Effector memory CD4-positive, alpha-beta T cell (primary cell): ENCODE measurements around the gene TRIM62.
"Not testable (repeated sequence)": the region's sequence is repeated elsewhere in the genome, so short reads cannot be mapped to it uniquely, and the experiment has no call there.

Experiments used
- DNase-seq, 3 donors: peaks; one replicate each; pipeline ENCODE4 v3.0.0-alpha.2; 2020
- H3K27ac ChIP-seq: 2 replicates; pipeline ENCODE4 v1.7.0; 2013; ENCODE audit warnings: mild to moderate bottlenecking, low read length, moderate library complexity; ENCODE audit not compliant: insufficient read depth, poor library complexity, severe bottlenecking
- H3K27me3 ChIP-seq: replicated peaks from 2 replicates; pipeline ENCODE4 v1.7.0; 2013; ENCODE audit warnings: mild to moderate bottlenecking, low read length; ENCODE audit not compliant: insufficient read depth, control insufficient read depth, poor library complexity, severe bottlenecking
- H3K36me3 ChIP-seq: 2 replicates; pipeline ENCODE4 v1.7.0; 2013; ENCODE audit warnings: mild to moderate bottlenecking, low read length, moderate library complexity; ENCODE audit not compliant: control insufficient read depth, insufficient read depth
- H3K4me1 ChIP-seq: 2 replicates; pipeline ENCODE4 v1.7.0; 2013; ENCODE audit warnings: low read length, mild to moderate bottlenecking; ENCODE audit not compliant: control insufficient read depth, insufficient read depth, poor library complexity, severe bottlenecking
- H3K4me3 ChIP-seq: 2 replicates; pipeline ENCODE4 v1.7.0; 2013; ENCODE audit warnings: low read length, low read depth, mild to moderate bottlenecking; ENCODE audit not compliant: insufficient read depth, poor library complexity, severe bottlenecking
- H3K9me3 ChIP-seq: 2 replicates; pipeline ENCODE4 v1.7.0; 2013; ENCODE audit warnings: mild to moderate bottlenecking, low read length, moderate library complexity; ENCODE audit not compliant: control insufficient read depth

The TRIM62 gene

DNA sequence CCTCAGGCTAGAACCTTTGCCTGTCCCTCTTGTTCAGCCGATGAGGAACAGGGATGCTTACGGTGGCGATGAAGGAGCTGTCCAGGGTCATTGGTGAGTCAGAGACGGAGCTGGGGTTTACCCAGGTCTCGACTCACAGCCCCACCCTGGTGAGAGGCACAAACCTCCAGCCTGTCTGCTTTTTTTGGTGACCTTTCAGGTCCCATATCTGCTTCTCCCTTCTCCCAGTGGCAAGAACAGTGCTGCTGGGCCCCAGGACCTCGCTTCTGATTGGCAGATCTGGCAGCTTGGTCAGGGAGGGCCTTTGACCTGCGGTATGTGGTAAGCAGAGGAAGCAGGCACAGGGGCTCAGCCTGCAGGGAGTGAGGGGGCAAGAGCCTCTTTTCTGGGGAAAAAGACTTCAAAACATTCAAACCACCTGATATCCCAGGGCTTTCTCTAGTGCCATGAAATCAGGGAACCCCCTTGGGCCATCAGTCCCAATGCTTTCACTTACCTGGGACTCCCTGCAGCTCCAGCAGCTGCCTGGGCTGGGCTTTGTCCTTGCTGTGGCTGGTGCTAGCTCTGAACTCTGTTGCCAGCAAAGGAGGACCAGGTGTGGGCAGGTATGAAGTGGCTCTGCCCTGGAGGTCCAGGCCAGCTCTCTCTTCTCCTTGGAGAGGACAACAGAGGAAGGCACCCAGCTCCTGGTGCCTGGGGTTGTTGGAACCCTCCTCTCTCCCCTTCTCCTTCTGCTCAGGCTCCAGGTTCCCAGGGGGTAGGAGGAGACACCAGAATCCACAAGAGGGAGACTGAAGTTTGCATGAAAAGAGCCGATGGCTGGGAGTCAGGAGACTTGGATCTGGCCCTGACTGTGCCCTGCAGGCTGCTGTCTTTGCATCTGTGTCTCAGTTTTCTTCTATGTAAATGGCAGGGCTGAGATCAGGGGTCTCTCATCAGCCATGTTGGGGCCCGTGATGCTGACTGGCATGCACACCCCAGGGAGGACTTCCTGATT lies 41.4 kb downstream of the TRIM62 start:
- Histone ChIP-seq H3K4me3 (no peak overlapping the region), H3K9me3 (no peaks in the 10 kb centered on the region), H3K27ac (no peak overlapping the region), H3K27me3 (no peaks in the 10 kb centered on the region), H3K36me3 (no peaks in the 10 kb centered on the region), H3K4me1 (no peaks in the 10 kb centered on the region)
- DNase-seq = no peak

- no peak overlapping the region for H3K4me3 ChIP-seq
- H3K36me3 ChIP-seq = no peaks in the 10 kb centered on the region
- no peaks in the 10 kb centered on the region for H3K9me3 ChIP-seq
- no peaks in the 10 kb centered on the region for H3K27me3 ChIP-seq
- H3K4me1 ChIP-seq = no peaks in the 10 kb centered on the region
- no peak overlapping the region for H3K27ac ChIP-seq
- no peak for DNase-seq
Measured at GRCh38 chr1:33137800-33138199, 44.0 kb downstream of the TRIM62 start.

DNA sequence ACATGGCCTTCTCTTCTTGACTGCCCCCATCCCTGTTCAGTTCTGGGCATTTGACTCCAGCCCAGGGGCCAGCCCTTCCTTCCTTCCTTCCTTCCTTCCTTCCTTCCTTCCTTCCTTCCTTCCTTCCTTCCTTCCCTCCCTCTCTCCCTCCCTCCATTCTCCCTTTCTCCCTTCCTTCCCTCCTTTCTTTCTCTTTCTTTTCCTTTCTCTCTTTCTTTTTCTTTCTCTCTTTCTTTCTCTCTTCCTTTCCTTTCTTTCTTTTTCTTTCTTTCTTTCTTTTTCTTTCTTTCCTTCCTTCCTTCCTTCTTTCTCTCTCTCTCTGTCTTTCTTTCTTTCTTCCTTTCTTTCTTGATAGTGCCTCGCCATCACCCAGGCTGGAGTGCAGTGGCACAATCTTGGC lies 45.8 kb downstream of the TRIM62 start:
- not testable (repeated sequence) for DNase-seq, H3K36me3 ChIP-seq, H3K27me3 ChIP-seq, H3K4me3 ChIP-seq, H3K9me3 ChIP-seq, H3K4me1 ChIP-seq, H3K27ac ChIP-seq

DNA sequence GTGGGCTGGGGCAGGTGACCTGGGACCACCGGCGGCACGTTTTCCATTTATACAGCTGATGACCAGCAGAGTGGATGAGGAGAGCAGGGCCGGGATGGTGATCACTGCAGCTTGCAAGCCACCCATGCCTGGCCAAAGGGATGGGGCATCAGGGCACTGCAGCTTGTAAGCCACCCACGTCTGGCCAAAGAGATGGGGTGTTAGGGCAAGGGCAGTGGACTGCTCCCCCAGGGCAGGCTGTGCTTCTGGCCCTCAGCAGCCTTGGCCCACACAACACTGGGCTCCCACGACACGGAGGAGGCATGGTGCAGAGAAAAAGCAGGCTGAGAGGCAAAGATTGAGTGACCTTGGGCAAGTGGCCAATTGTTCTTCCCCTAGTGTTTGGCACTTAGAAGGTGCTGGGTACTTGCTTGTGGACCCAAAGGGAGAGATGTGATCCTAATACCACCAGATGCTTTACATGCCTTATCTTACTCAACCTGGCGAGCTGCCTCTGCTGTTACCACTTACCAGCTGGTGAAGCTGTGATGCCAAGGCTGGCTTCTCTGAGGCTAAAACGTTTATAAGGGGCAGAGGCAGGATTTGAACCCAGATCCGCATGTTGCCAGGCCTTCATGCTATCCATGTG lies 48.3 kb downstream of the TRIM62 start:
- Histone ChIP-seq H3K4me1 (peaks cover 8% of the 10 kb centered on the region), H3K9me3 (no peaks in the 10 kb centered on the region), H3K4me3 (no peak overlapping the region), H3K27me3 (no peaks in the 10 kb centered on the region), H3K27ac (no peak overlapping the region), H3K36me3 (no peaks in the 10 kb centered on the region)
- no peak for DNase-seq

DNA sequence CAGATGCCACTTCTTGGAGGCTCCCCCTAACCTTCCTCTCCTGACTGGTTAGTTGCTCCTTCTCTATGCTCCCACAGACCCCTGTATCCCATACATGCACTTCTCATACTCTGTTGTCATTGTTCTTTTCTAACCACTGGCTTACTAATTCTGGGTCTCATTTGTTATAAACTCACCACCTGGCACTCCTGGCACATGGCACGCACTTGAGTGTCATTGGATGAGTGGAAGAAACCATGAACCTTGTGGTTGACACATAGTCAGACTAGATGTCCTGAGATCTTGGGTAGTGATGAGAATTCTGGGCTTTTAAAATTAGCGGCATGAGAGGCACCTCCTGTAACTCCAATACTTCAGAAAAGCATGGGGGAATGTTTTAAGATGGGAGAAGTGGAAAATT lies 49.3 kb downstream of the TRIM62 start:
- Histone ChIP-seq H3K36me3 (no peaks in the 10 kb centered on the region), H3K27me3 (no peaks in the 10 kb centered on the region), H3K27ac (no peak overlapping the region), H3K9me3 (no peaks in the 10 kb centered on the region), H3K4me3 (no peak overlapping the region), H3K4me1 (peaks cover 16% of the 10 kb centered on the region)
- no peak for DNase-seq

- H3K9me3 ChIP-seq = no peaks in the 10 kb centered on the region
- peaks cover 23% of the 10 kb centered on the region for H3K4me1 ChIP-seq
- H3K4me3 ChIP-seq = no peak overlapping the region
- no peaks in the 10 kb centered on the region for H3K36me3 ChIP-seq
- no peak for DNase-seq
- no peaks in the 10 kb centered on the region for H3K27me3 ChIP-seq
- no peak overlapping the region for H3K27ac ChIP-seq
Measured at GRCh38 chr1:33131191-33131590, 50.7 kb downstream of the TRIM62 start.

- no peaks in the 10 kb centered on the region for H3K36me3 ChIP-seq
- no peak overlapping the region for H3K4me3 ChIP-seq
- no peak for DNase-seq
- no peaks in the 10 kb centered on the region for H3K27me3 ChIP-seq
- H3K27ac ChIP-seq = peak overlapping the region; percentile 6
- no peaks in the 10 kb centered on the region for H3K9me3 ChIP-seq
- peaks cover 25% of the 10 kb centered on the region for H3K4me1 ChIP-seq
Measured at GRCh38 chr1:33130297-33130696, 51.5 kb downstream of the TRIM62 start.

DNA sequence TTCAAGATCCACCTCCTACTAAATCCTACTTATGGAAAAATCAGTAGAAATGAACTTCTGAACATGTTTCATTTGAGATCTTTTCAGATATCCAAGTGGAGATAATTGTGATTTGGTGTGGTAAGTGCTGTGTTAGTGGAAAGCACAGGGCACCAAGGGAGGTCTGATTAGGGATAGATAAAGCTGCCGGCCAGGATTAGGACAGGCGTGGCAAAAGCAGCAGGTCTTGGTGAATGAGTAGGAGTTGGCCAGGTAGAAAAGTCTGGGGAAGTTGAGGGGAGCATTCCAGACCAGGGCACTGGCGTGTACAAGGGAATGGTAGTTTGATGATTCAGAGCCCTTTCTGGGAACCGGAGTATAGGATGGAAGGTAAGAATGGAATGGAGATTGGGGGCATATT lies 53.1 kb downstream of the TRIM62 start:
- no peak for DNase-seq
- Histone ChIP-seq H3K36me3 (no peaks in the 10 kb centered on the region), H3K4me3 (no peak overlapping the region), H3K4me1 (peaks cover 25% of the 10 kb centered on the region), H3K27me3 (no peaks in the 10 kb centered on the region), H3K27ac (peak overlapping the region; percentile 88), H3K9me3 (no peaks in the 10 kb centered on the region)

- no peaks in the 10 kb centered on the region for H3K9me3 ChIP-seq
- DNase-seq = peak; percentile 97 to 99 (median 98)
- no peaks in the 10 kb centered on the region for H3K36me3 ChIP-seq
- no peaks in the 10 kb centered on the region for H3K27me3 ChIP-seq
- peak overlapping the region; percentile 63 for H3K4me3 ChIP-seq
- peak overlapping the region; percentile 88 for H3K27ac ChIP-seq
- H3K4me1 ChIP-seq = peaks cover 25% of the 10 kb centered on the region
Measured at GRCh38 chr1:33127001-33127823, 54.6 kb downstream of the TRIM62 start.
